Measurements from ENCODE around the gene ATP11A.

GRCh38 chr13:112895521-112896465 is 206.0 kb downstream of the ATP11A start:
- TF ChIP-seq, protein P1, sequence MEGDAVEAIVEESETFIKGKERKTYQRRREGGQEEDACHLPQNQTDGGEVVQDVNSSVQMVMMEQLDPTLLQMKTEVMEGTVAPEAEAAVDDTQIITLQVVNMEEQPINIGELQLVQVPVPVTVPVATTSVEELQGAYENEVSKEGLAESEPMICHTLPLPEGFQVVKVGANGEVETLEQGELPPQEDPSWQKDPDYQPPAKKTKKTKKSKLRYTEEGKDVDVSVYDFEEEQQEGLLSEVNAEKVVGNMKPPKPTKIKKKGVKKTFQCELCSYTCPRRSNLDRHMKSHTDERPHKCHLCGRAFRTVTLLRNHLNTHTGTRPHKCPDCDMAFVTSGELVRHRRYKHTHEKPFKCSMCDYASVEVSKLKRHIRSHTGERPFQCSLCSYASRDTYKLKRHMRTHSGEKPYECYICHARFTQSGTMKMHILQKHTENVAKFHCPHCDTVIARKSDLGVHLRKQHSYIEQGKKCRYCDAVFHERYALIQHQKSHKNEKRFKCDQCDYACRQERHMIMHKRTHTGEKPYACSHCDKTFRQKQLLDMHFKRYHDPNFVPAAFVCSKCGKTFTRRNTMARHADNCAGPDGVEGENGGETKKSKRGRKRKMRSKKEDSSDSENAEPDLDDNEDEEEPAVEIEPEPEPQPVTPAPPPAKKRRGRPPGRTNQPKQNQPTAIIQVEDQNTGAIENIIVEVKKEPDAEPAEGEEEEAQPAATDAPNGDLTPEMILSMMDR (IDR thresholded peaks at IDR 0.05) = no peak
- TF ChIP-seq POLR2A (IDR thresholded peaks at IDR 0.05) = no peak
